Smooth muscle cell (in vitro differentiated cells): ENCODE measurements around the gene ZNF653. TPM values are rescaled to one million over a fixed set of nuclear protein-coding genes. Genes with fewer than 3 reads are reported as not detected.
A peak's percentile ranks its signal among the peaks of the same experiment; 100 is the strongest.

Experiments
- DNase-seq: peaks from one replicate; lab custom pipeline; 2025; ENCODE audit not compliant: unreplicated experiment; lab: John Stamatoyannopoulos, UW
- H2AFZ ChIP-seq: fragments of 200-600 bp; sonication (generic); 2 replicates; pipeline ENCODE4 v1.6.0; 2016; ENCODE audit warnings: antibody characterized with exemption, low read depth, mild to moderate bottlenecking
- H3F3A ChIP-seq: fragments of 200-600 bp; sonication (generic); 2 replicates; pipeline ENCODE4 v1.6.0; 2017; ENCODE audit warnings: antibody characterized with exemption, low read depth
- H3K27ac ChIP-seq: fragments of 200-600 bp; sonication (generic); 2 replicates; pipeline ENCODE4 v1.5.1; 2016; ENCODE audit warnings: low read depth, mild to moderate bottlenecking
- H3K27me3 ChIP-seq: fragments of 200-600 bp; sonication (generic); 2 replicates; pipeline ENCODE4 v1.6.1; 2016; ENCODE audit warnings: low read depth, mild to moderate bottlenecking
- H3K36me3 ChIP-seq: fragments of 200-600 bp; sonication (generic); 2 replicates; pipeline ENCODE4 v1.5.1; 2016; ENCODE audit warnings: low read depth
- H3K4me1 ChIP-seq: fragments of 200-600 bp; sonication (generic); 2 replicates; pipeline ENCODE4 v1.5.1; 2016; ENCODE audit warnings: low read depth
- H3K4me2 ChIP-seq: fragments of 200-600 bp; sonication (generic); 2 replicates; pipeline ENCODE4 v1.6.0; 2016; ENCODE audit warnings: mild to moderate bottlenecking
- H3K4me3 ChIP-seq: fragments of 200-600 bp; sonication (generic); 2 replicates; pipeline ENCODE4 v1.5.1; 2016; ENCODE audit warnings: mild to moderate bottlenecking
- H3K79me2 ChIP-seq: fragments of 200-600 bp; sonication (generic); 2 replicates; pipeline ENCODE4 v1.6.0; 2016; ENCODE audit warnings: low read depth, mild to moderate bottlenecking
- H3K9ac ChIP-seq: fragments of 200-600 bp; sonication (generic); 2 replicates; pipeline ENCODE4 v1.6.0; 2016; ENCODE audit warnings: low read depth
- H3K9me3 ChIP-seq: fragments of 200-600 bp; sonication (generic); replicated peaks from 2 replicates; pipeline ENCODE4 v1.5.1; 2016; ENCODE audit warnings: low read depth
- H4K20me1 ChIP-seq: fragments of 200-600 bp; sonication (generic); 2 replicates; pipeline ENCODE4 v1.6.0; 2016; ENCODE audit warnings: low read depth
- WGBS: methylation state at CpG from one replicate; pipeline ENCODE4 v1.1.7; 2016; ENCODE audit warnings: low lambda C conversion rate; 5-methylcytosine and 5-hydroxymethylcytosine counted together
- polyA plus RNA-seq: library from polyadenylated mRNA; unstranded; fragments of >200 nt; fragmentation: Nextera tagmentation; extraction: Ambion mirVana; gene quantifications from 2 replicates; pipeline ENCODE4 v1.2.1, GENCODE V29; 2016
- total RNA-seq: library from RNA; depleted of rRNA; stranded (reverse); fragments of >200 nt; gene quantifications from 2 replicates; pipeline ENCODE4 v1.2.3, GENCODE V29; 2014
- TF ChIP-seq, protein P1 (sequence below): fragments of 200-600 bp; sonication (generic); IDR thresholded peaks from 2 replicates; pipeline ENCODE4 v1.5.1; 2017; ENCODE audit warnings: borderline replicate concordance, mild to moderate bottlenecking, antibody characterized with exemption; ENCODE audit not compliant: insufficient read depth, poor library complexity, severe bottlenecking

The ZNF653 gene
- total and polyA plus RNA-seq, 2 experiments from 2014 or later: 2.9 to 5.5 TPM

DNA sequence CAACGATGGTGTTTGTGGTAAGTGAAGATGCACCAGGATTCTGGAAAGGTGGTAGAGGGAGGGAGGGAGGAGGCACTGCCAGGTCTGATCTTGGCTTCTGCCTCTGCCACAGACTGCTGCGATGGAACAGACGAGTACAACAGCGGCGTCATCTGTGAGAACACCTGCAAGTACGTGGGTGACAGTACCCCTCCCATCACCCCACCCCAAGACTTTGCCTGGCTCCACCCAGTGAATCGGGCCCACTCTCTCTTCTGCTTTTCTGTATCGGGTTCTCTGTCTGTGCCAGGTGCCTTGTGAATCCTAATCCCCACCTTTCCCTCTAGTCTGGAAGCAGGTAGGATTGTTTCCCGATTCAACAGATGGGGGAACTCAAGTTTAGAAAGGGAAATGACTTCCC, 67.7 kb downstream of the ZNF653 start:
- Histone ChIP-seq H3K27ac (no peak overlapping the region), H3K9me3 (no peaks in the 10 kb centered on the region), H3K79me2 (peaks cover 20% of the 10 kb centered on the region), H2AFZ (no peak overlapping the region), H3K4me1 (peaks cover 4% of the 10 kb centered on the region), H3F3A (no peaks in the 10 kb centered on the region), H3K27me3 (no peaks in the 10 kb centered on the region), H3K9ac (no peak overlapping the region), H3K4me3 (no peak overlapping the region), H3K4me2 (no peak overlapping the region), H4K20me1 (peaks cover 10% of the 10 kb centered on the region), H3K36me3 (no peaks in the 10 kb centered on the region)
- WGBS: 99% methylated on average over 9 of the region's 9 CpGs
- no peak for DNase-seq
- TF ChIP-seq, protein P1, sequence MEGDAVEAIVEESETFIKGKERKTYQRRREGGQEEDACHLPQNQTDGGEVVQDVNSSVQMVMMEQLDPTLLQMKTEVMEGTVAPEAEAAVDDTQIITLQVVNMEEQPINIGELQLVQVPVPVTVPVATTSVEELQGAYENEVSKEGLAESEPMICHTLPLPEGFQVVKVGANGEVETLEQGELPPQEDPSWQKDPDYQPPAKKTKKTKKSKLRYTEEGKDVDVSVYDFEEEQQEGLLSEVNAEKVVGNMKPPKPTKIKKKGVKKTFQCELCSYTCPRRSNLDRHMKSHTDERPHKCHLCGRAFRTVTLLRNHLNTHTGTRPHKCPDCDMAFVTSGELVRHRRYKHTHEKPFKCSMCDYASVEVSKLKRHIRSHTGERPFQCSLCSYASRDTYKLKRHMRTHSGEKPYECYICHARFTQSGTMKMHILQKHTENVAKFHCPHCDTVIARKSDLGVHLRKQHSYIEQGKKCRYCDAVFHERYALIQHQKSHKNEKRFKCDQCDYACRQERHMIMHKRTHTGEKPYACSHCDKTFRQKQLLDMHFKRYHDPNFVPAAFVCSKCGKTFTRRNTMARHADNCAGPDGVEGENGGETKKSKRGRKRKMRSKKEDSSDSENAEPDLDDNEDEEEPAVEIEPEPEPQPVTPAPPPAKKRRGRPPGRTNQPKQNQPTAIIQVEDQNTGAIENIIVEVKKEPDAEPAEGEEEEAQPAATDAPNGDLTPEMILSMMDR: no peak

DNA sequence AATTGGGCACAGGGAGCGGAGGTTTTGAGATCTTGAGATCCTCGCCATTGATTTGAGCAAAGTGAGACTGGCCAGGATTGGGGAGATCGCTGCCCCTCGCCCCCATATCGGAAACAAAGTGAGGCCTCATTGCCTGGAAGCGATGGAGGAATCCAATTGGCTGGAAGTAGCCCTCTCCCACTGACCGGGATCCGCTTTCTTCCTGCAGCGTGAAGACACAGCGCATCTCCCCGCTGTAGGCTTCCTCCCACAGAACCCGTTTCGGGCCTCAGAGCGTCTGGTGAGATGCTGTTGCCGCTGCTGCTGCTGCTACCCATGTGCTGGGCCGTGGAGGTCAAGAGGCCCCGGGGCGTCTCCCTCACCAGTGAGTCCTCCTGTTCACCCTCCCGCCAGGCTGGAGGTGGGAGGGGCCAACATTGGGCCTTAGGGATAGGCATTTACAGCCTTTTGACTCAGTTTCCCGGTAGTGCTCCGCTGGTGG, 69.8 kb downstream of the ZNF653 start:
- DNase-seq: no peak
- peak overlapping the region; percentile 78 for H2AFZ ChIP-seq
- WGBS: 8% methylated on average over 21 of the region's 21 CpGs

DNA sequence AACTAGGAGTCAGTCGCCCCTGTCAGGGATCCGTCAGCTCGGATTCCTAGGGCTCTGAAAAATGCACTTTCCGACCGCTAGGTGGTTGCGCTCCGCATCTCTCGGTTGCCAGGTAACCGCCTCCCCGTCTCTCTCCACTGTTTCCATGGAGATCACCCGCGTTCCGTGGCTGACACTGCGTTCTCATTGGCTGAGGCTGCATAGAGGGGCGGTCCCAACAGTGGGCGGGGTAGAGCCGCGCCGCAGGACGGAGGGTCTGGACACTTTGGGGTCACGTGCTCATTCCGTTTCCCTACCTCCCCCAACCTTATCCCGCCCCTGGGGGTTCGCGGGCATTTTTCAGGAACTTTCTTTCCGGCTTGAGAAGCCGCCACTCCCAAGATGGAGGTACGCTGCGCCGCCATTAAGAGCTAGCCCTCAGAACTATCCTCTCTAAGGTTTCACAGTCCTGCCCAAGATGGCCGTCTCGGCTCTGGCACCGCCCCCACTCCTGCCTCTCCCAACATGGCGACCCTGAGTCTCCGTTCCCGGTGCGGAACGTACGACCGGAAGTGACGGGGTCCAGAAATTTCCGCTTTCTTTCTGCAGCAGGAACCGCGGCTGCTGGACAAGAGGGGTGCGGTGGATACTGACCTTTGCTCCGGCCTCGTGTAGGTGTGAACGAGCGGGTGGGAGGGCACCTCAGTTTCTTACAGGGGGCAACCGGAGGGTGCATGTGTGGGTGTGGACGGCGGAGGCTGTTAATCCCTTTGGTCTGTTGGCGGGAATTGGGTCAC, 70.4 kb downstream of the ZNF653 start, which contains the start of the genes ODAD3 and PRKCSH:
ODAD3 (minus strand) TSS at position 65 of the 776 bp plus-strand sequence. CDS start 105 bp downstream, outside the sequence.
PRKCSH (plus strand) TSS at position 579 of the 776 bp plus-strand sequence. CDS start 483 bp downstream, outside the sequence.
- Histone ChIP-seq H3K9me3 (no peaks in the 10 kb centered on the region), H2AFZ (peak within 1 kb of the TSS; percentile 93), H3K4me1 (peaks cover 4% of the 10 kb centered on the region), H3K79me2 (peaks cover 20% of the 10 kb centered on the region), H3K27me3 (no peaks in the 10 kb centered on the region), H3K4me2 (peak within 1 kb of the TSS; percentile 92), H3F3A (no peaks in the 10 kb centered on the region), H3K36me3 (no peaks in the 10 kb centered on the region), H3K4me3 (peak within 1 kb of the TSS; percentile 70), H3K27ac (peak within 1 kb of the TSS; percentile 78), H3K9ac (peak within 1 kb of the TSS; percentile 65), H4K20me1 (no peaks in the 10 kb centered on the region)
- WGBS: under 1% methylated on average over 52 of the region's 53 CpGs
- TF ChIP-seq, protein P1: peak; percentile 71
- peak; percentile 99 for DNase-seq

More for the DNA sequence above, 69.8 kb downstream of the ZNF653 start:
- peaks cover 20% of the 10 kb centered on the region for H3K79me2 ChIP-seq
- peaks cover 4% of the 10 kb centered on the region for H3K4me1 ChIP-seq
- no peaks in the 10 kb centered on the region for H3K27me3 ChIP-seq
- peak overlapping the region; percentile 65 for H3K9ac ChIP-seq
- H4K20me1 ChIP-seq: peaks cover 3% of the 10 kb centered on the region
- TF ChIP-seq, protein P1: no peak
- peak overlapping the region; percentile 92 for H3K4me2 ChIP-seq
- no peaks in the 10 kb centered on the region for H3F3A ChIP-seq
- H3K36me3 ChIP-seq: no peaks in the 10 kb centered on the region
- H3K9me3 ChIP-seq: no peaks in the 10 kb centered on the region
- peak overlapping the region; percentile 70 for H3K4me3 ChIP-seq
- H3K27ac ChIP-seq: peak overlapping the region; percentile 41
